Fibroblast of pulmonary artery (primary cell): ENCODE measurements around the gene CACNA2D3.
A peak's percentile ranks its signal among the peaks of the same experiment; 100 is the strongest.

Experiments
- DNase-seq: peaks from one replicate; pipeline ENCODE4 v3.0.0-alpha.2; 2010; ENCODE audit warnings: low read depth
- H3K4me3 ChIP-seq: replicated peaks from 2 replicates; pipeline ENCODE4 v1.5.1; 2011; ENCODE audit warnings: low read depth, mild to moderate bottlenecking, control low read depth, low read length, moderate library complexity
- TF ChIP-seq, protein P1 (sequence below): IDR thresholded peaks from 2 replicates; pipeline ENCODE4 v1.5.1; 2011; ENCODE audit warnings: mild to moderate bottlenecking, control low read depth, low read length, inconsistent platforms; ENCODE audit errors: missing control alignments

CACNA2D3 gene

DNA sequence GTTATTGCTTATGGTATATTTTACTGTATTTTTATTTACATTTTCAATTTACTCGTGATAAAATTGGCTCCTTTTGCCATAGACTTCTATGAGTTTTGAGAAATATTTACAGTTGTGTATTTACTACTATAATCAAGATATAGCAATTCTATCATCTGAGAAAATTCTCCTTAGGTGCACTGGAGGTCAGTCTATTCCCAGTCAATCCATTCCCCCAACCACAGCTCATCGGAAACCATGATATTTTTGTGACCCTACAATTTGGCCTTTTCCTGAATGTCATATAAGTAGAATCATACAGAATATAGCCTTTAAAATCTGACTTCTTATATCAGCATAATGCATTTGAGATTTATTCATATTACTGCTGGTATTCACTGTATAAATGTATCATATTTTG is 920.2 kb downstream of the CACNA2D3 start:
- H3K4me3 ChIP-seq: no peak overlapping the region
- TF ChIP-seq, protein P1, sequence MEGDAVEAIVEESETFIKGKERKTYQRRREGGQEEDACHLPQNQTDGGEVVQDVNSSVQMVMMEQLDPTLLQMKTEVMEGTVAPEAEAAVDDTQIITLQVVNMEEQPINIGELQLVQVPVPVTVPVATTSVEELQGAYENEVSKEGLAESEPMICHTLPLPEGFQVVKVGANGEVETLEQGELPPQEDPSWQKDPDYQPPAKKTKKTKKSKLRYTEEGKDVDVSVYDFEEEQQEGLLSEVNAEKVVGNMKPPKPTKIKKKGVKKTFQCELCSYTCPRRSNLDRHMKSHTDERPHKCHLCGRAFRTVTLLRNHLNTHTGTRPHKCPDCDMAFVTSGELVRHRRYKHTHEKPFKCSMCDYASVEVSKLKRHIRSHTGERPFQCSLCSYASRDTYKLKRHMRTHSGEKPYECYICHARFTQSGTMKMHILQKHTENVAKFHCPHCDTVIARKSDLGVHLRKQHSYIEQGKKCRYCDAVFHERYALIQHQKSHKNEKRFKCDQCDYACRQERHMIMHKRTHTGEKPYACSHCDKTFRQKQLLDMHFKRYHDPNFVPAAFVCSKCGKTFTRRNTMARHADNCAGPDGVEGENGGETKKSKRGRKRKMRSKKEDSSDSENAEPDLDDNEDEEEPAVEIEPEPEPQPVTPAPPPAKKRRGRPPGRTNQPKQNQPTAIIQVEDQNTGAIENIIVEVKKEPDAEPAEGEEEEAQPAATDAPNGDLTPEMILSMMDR: no peak
- peak; percentile 33 for DNase-seq

- no peak for DNase-seq
- TF ChIP-seq, protein P1: no peak
- no peak overlapping the region for H3K4me3 ChIP-seq
These were observed 922.1 kb downstream of the CACNA2D3 start for GRCh38 chr3:55044486-55044885.

DNA sequence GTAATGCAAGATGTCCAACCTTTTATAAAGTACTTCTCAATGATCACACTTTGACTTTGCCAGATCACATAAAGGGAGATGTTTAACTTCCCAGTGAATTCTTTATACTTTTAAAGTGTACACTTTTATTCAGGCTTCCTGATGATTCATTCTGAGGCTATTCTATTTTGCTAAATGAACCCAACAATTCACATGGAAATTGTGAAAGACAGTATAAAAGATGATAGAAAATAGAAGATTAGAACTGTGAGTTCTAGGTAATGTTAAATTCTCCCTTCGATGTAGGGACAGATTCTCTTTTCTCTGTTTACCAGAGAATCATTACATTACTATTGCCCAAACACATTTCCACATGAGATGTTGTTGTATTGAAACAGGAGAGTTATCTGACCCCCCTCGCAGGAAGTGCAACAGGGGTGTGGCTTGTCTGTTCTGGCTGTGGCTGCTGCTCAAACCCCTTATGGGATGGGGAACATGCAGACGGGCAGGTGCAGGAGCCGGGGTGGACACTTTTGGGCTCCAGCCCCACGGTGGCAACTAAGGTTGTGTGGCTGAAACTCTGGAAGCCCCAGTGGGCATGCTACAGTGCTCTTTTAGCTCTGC is 936.8 kb downstream of the CACNA2D3 start:
- TF ChIP-seq, protein P1: no peak
- H3K4me3 ChIP-seq: no peak overlapping the region
- peak; percentile 20 for DNase-seq

GRCh38 chr3:55060896-55061719 is 938.8 kb downstream of the CACNA2D3 start:
- H3K4me3 ChIP-seq: no peak overlapping the region
- TF ChIP-seq, protein P1: no peak
- DNase-seq: no peak

DNA sequence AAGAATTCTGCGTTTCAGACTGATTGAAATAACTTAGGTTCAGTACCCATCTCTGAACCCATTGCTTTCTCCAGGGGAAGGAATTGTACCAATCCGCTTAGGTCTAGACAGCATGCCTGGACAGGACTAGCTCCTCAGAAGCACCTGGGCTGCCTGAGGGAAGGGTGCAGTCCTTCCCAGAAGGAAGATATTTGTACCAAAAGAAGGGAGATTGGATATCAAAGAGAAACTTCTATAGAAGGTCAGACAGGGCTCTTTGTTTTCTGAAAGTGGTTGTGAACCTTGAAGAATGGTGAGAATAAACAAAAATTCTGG is 939.3 kb downstream of the CACNA2D3 start:
- DNase-seq: no peak
- TF ChIP-seq, protein P1: no peak
- no peak overlapping the region for H3K4me3 ChIP-seq

- no peak for DNase-seq
- TF ChIP-seq, protein P1: no peak
- H3K4me3 ChIP-seq: no peak overlapping the region
These were observed 941.8 kb downstream of the CACNA2D3 start for GRCh38 chr3:55064164-55064563.

DNA sequence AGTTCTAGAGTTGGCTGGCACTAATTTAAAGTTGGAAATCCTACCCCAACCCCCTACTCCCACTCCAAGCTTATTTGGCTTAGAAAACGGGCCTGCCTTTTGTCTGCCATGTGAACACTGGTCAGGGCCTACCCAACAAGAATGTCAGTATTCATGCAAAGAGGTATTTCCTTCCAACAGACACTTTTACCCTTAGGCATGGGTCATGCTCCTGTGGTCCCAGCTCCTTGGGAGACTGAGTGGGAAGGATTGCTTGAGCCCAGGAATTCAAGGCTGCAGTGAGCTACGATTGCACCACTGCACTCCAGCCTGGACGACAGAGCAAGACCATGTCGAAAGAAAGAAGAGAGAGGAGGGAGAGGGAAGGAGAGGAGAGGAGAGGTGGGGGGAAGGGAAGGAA is 943.0 kb downstream of the CACNA2D3 start:
- no peak overlapping the region for H3K4me3 ChIP-seq
- no peak for DNase-seq
- TF ChIP-seq, protein P1: no peak
